ENCODE results near the gene BLNK.

The BLNK gene

DNA sequence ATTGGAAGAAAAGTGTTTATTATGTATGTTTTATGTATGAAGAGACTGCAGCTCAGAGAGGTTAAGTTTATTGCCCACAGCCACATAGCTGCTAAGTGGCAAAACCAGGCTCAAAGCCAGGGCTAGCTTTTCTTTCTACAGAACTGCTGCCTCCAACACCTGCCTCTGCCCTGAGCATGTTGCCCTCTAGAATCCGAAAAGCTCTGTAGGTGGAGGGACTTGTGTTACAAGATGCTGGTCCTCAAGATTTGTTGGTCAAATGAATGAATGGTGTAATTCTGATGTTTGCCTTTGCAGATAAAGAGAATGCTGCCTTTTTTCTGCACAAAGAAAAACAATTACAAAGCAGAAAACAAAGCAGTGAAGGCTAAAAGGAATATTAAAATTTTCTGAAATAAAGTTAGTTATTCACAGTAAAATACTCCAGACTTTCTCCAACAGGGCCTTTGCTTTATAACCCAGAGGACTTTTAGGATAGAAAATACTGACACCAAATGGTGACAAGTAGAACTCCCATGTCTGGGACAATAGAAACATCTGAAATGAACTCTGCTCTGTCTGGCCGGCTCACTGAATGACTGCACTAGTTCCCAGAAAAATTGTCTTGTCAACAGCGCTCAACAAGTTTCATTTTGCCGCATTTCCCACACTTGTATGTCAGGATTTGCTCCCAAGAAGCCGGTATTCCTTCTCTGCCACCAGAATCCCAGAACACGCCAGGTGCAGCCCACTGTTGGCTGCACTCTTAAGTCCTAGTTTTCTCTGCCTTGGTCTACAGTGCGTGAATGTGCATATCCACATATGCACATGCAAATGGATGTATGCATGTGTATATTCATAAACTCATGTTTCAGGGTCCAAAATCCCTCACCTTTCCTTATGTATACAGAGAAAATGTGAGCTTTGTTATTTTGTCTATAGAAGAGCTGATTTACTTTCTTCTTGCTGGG lies 21.9 kb upstream of the BLNK start:
- Histone ChIP-seq H3K36me3 (replicated peaks) (no peaks in the 10 kb centered on the region), H3K27ac (no peak overlapping the region), H3K27me3 (replicated peaks) (no peaks in the 10 kb centered on the region), H3K4me3 (ENCODE audit: low read depth, low read length) (no peak overlapping the region)
- TF ChIP-seq, protein P1, sequence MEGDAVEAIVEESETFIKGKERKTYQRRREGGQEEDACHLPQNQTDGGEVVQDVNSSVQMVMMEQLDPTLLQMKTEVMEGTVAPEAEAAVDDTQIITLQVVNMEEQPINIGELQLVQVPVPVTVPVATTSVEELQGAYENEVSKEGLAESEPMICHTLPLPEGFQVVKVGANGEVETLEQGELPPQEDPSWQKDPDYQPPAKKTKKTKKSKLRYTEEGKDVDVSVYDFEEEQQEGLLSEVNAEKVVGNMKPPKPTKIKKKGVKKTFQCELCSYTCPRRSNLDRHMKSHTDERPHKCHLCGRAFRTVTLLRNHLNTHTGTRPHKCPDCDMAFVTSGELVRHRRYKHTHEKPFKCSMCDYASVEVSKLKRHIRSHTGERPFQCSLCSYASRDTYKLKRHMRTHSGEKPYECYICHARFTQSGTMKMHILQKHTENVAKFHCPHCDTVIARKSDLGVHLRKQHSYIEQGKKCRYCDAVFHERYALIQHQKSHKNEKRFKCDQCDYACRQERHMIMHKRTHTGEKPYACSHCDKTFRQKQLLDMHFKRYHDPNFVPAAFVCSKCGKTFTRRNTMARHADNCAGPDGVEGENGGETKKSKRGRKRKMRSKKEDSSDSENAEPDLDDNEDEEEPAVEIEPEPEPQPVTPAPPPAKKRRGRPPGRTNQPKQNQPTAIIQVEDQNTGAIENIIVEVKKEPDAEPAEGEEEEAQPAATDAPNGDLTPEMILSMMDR (IDR thresholded peaks at IDR 0.05; ENCODE audit: low read depth, low read length, missing control alignments): peak; percentile 50
- in situ Hi-C loops (cut with HindIII; ENCODE audit: low pct_ligation_motif_present, low sequenced_read_pairs): no loop called here
- peak; percentile 15 for DNase-seq

GRCh38 chr10:96290368-96291133 lies 19.2 kb upstream of the BLNK start:
- Histone ChIP-seq H3K27me3 (replicated peaks) (no peaks in the 10 kb centered on the region), H3K36me3 (replicated peaks) (no peaks in the 10 kb centered on the region), H3K27ac (no peak overlapping the region), H3K4me3 (ENCODE audit: low read depth, low read length) (no peak overlapping the region)
- in situ Hi-C loops (cut with HindIII; ENCODE audit: low pct_ligation_motif_present, low sequenced_read_pairs): no loop called here
- TF ChIP-seq, protein P1 (IDR thresholded peaks at IDR 0.05; ENCODE audit: low read depth, low read length, missing control alignments): no peak
- DNase-seq: no peak

- H3K36me3 ChIP-seq (replicated peaks): no peaks in the 10 kb centered on the region
- H3K27me3 ChIP-seq (replicated peaks): no peaks in the 10 kb centered on the region
- no peak for DNase-seq
- TF ChIP-seq, protein P1 (IDR thresholded peaks at IDR 0.05; ENCODE audit: low read depth, low read length, missing control alignments): no peak
- H3K27ac ChIP-seq: no peak overlapping the region
- H3K4me3 ChIP-seq (ENCODE audit: low read depth, low read length): no peak overlapping the region
- in situ Hi-C loops (cut with HindIII; ENCODE audit: low pct_ligation_motif_present, low sequenced_read_pairs): no loop called here
These were observed 18.0 kb upstream of the BLNK start for GRCh38 chr10:96289218-96289910.

GRCh38 chr10:96288151-96288621 lies 16.8 kb upstream of the BLNK start:
- no peaks in the 10 kb centered on the region for H3K36me3 ChIP-seq (replicated peaks)
- H3K27me3 ChIP-seq (replicated peaks): no peaks in the 10 kb centered on the region
- H3K4me3 ChIP-seq (ENCODE audit: low read depth, low read length): no peak overlapping the region
- TF ChIP-seq, protein P1 (IDR thresholded peaks at IDR 0.05; ENCODE audit: low read depth, low read length, missing control alignments): no peak
- H3K27ac ChIP-seq: no peak overlapping the region
- no peak for DNase-seq
- in situ Hi-C loops (cut with HindIII; ENCODE audit: low pct_ligation_motif_present, low sequenced_read_pairs): no loop called here

- Histone ChIP-seq H3K27me3 (replicated peaks) (no peaks in the 10 kb centered on the region), H3K27ac (no peak overlapping the region), H3K36me3 (replicated peaks) (no peaks in the 10 kb centered on the region), H3K4me3 (ENCODE audit: low read depth, low read length) (no peak overlapping the region)
- in situ Hi-C loops (cut with HindIII; ENCODE audit: low pct_ligation_motif_present, low sequenced_read_pairs): no loop called here
- TF ChIP-seq, protein P1 (IDR thresholded peaks at IDR 0.05; ENCODE audit: low read depth, low read length, missing control alignments): no peak
- no peak for DNase-seq
These were observed 16.2 kb upstream of the BLNK start for GRCh38 chr10:96287392-96288105.

All from brain microvascular endothelial cell (primary cell).